SU-DHL-6 (cell line): ENCODE measurements around the gene PCARE.

Experiments used
- EZH2phosphoT487 ChIP-seq: fragments of 200-600 bp; sonication (generic), shearing (Covaris generic); conservative IDR thresholded peaks from 2 replicates; pipeline ENCODE4 v1.6.1; 2018; ENCODE audit warnings: mild to moderate bottlenecking, antibody characterized with exemption, low read length, moderate library complexity, mixed read lengths
- TF ChIP-seq, protein P1 (sequence below): fragments of 200-600 bp; sonication (generic); IDR thresholded peaks from one replicate; pipeline ENCODE4 v1.5.1; 2017; ENCODE audit warnings: antibody characterized with exemption, mild to moderate bottlenecking, low read length, moderate library complexity; ENCODE audit not compliant: insufficient read depth, poor library complexity, severe bottlenecking

DNA sequence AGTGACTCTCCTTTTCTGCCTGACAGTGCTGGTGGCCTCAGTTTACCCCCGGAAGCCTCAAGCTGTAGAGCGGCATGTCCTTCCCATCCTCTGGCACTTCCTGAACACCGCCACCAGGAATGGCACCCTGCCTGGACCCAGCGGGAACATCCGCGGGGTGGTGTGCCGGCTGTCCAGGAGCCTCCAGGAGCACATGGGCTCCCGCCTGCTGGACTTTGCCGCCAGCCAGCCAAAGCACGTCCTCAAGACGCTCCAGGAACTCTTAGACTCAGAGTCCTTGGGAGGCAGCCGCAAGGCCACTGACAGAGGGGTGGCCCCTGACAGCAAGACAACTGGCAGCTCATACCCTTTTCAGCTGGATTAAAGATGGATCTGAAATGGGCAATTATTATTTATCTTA lies 22.6 kb downstream of the PCARE start:
- TF ChIP-seq, protein P1, sequence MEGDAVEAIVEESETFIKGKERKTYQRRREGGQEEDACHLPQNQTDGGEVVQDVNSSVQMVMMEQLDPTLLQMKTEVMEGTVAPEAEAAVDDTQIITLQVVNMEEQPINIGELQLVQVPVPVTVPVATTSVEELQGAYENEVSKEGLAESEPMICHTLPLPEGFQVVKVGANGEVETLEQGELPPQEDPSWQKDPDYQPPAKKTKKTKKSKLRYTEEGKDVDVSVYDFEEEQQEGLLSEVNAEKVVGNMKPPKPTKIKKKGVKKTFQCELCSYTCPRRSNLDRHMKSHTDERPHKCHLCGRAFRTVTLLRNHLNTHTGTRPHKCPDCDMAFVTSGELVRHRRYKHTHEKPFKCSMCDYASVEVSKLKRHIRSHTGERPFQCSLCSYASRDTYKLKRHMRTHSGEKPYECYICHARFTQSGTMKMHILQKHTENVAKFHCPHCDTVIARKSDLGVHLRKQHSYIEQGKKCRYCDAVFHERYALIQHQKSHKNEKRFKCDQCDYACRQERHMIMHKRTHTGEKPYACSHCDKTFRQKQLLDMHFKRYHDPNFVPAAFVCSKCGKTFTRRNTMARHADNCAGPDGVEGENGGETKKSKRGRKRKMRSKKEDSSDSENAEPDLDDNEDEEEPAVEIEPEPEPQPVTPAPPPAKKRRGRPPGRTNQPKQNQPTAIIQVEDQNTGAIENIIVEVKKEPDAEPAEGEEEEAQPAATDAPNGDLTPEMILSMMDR = no peak
- no peak for TF ChIP-seq EZH2phosphoT487
